Stimulated activated CD8-positive, alpha-beta memory T cell treated with anti-CD3 and anti-CD28 coated beads, Interleukin-15, amount 100 ng/mL, for 48 hours (primary cell): ENCODE data around the gene SLC24A3.

Experiments
- DNase-seq, 2 donors: peaks; one replicate each; pipeline ENCODE4 v3.0.0-alpha.2; 2020; ENCODE audit warnings: low read depth in 2 of 2

SLC24A3 gene

GRCh38 chr20:19384940-19385339 lies 172.5 kb downstream of the SLC24A3 start:
- DNase-seq, result no peak

- no peak for DNase-seq
Measured at GRCh38 chr20:19387251-19387650, 174.8 kb downstream of the SLC24A3 start.

DNA sequence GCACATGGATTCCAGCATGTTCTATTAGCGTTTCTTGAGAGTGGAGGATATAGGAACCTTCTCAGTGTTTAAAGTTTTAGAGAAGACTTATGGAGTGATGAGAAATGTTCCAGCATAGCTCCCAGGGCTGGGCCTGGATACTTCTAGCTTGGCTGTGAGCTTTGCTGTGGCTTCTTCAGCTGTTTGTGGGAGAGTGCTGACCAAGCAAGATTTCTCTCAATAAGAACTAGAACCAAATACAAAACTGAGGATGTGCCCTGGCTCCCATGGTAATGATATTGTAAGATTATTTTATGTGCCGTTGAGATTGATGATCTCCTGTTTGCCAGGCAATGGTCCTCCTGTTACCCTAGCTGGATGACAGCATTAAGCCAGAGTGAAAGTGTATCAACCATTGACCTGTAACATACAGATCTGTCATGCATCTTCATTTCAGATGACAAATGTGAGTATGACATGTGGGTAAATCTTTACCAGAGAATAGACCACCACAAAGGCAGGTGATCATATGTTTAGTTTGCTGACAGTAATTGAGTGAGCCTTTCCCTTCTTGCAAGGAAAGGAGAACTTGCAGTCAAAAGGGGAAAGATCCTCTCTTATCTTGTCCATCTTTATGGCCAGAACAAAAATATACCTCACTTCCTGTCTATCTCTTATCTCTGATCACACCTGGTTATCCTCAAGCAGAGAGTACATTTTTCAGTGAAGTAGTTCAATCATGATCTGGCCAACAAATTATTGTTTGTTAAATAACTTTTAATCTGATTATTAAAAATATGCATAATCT lies 180.1 kb downstream of the SLC24A3 start:
- DNase-seq, result no peak

GRCh38 chr20:19396460-19397081 lies 184.1 kb downstream of the SLC24A3 start:
- no peak for DNase-seq

DNA sequence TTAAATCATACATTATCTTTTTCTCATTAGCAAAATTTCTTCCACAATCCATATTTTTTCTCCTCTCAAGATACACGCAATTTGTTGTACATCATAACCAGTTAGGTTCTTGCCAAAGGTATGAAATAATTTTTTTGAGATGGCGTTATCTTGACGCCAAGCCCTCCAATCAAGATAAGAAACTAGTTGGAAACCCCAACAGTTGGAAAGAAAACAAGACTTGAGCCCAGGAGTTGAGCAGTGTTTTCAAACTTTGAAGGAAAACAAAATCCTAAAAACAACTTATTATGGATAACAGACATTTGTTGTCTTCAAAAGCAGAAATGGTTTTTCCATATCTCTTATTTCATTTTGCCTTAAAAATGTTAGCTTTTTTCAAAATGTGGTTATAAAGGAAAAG lies 184.8 kb downstream of the SLC24A3 start:
- DNase-seq, result no peak

GRCh38 chr20:19397666-19398065 lies 185.2 kb downstream of the SLC24A3 start:
- no peak for DNase-seq

- DNase-seq, result no peak
Measured at GRCh38 chr20:19401096-19401495, 188.7 kb downstream of the SLC24A3 start.

DNA sequence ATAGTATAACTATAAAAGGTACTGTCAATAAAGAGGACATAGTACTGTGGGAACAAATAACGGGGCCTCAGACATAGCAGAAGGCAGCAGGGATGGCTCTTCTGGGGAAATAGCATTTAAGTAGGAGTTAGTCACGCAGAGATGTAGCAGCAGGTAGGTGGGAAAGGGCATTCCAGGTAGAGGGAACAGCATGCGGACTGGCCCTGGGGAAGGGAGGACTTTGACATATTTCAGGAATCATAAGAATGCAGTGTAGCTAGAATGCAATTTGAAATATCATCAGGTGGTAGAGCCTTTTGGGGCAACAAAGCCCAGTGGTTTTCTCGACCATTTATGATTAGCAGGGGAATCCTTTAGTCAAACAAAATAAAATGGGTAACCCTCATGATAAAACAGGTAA lies 191.1 kb downstream of the SLC24A3 start:
- no peak for DNase-seq

DNA sequence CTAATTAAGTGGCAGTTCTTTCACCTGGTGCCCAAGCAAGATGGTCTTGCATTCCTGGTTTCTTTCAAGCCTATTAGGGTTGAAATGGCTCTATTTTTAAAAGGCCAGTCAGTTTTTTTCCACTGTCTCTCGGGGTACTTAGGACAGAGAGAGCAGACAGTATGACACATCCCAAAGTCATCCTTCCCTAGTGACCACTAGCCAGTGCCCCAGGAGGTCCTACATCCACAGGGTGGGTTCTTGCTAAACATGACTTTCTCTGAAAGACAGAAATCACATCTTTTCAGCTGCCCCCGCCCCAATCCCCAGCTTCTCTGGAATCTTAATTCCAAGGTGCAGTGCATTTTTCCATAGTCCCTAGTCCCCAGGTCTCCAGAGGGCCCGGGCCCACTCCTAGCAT lies 192.4 kb downstream of the SLC24A3 start:
- DNase-seq, result no peak

DNA sequence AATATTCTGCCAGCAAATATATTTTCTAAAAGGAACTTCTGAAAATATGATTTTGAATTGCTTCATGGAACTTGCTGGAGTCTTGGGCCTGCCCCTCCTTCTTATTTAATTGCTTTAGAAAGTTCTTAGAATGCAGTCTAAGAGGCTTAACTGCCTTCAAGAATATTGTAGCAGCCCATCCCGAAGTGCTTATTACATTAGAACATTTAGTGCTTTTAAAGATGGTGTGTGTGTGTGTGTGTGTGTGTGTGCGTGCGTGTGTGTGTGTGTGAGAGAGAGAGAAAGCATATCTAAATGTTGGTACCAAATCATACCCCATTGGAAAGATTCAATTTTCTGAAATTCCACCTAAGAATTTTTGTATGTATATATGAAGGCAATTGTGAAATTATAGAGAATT lies 193.5 kb downstream of the SLC24A3 start:
- no peak for DNase-seq

GRCh38 chr20:19406381-19406780 lies 193.9 kb downstream of the SLC24A3 start:
- no peak for DNase-seq

DNA sequence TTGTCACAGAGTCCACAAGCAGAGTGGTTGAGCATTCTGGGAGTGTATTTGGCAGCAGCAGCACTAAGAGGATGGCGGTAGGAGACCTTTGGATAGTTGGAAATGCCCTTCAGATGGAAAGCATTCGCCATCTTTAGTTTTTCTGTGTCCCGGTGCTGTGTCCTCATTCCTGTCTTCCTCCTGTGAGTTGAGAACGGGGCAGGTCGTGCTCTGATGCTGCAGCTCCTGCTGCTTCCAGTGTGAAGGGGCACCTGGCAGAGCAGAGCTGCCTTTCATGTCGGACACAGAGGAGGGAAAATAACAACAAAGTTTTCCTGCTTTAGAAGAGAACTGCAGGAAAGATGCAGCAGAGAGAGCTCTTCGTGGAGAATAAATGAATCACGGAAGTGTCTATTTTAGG lies 194.8 kb downstream of the SLC24A3 start:
- no peak for DNase-seq

DNA sequence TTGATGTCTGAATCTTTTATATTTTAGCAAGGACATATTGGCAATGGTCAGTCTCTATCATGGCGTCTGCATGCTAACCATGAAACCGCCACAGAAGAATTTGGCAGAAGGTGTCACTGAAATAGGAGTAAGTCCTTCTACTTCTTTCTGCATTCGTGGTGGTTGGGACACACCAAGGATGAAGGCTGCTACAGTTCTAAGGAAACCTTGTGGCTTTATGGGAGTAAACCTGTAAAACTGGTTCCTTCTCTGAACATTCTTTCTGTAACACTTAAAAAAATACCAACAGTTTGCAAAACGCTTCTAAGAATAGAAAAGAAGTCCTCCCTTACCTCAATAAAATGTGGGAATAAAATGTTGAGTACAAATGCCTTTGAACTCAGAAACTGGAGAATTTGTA lies 195.3 kb downstream of the SLC24A3 start:
- DNase-seq, result no peak

- no peak for DNase-seq
Measured at GRCh38 chr20:19408971-19409370, 196.5 kb downstream of the SLC24A3 start.

GRCh38 chr20:19411811-19412210 lies 199.4 kb downstream of the SLC24A3 start:
- DNase-seq, result no peak

GRCh38 chr20:19412254-19412653 lies 199.8 kb downstream of the SLC24A3 start:
- DNase-seq, result no peak

DNA sequence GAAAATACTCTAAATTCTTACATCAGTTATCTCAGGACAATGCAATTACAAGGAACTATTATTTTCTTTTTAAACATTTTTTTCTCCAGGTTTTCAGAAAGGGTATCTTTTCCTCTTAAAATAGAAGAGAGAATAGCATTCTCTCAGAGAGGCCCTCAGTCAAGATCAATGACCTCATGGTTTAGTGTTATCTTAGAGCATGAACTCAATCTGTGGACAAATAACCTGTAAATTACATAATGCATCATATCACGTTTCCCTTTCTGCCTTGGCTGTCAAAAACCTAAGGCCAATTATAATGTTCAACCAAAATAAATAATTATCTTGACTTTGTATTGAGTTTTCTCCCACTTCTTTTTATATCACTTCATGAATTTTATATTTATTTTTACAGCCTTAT lies 202.2 kb downstream of the SLC24A3 start:
- DNase-seq, result no peak

- DNase-seq, result no peak
Measured at GRCh38 chr20:19415786-19416185, 203.3 kb downstream of the SLC24A3 start.

DNA sequence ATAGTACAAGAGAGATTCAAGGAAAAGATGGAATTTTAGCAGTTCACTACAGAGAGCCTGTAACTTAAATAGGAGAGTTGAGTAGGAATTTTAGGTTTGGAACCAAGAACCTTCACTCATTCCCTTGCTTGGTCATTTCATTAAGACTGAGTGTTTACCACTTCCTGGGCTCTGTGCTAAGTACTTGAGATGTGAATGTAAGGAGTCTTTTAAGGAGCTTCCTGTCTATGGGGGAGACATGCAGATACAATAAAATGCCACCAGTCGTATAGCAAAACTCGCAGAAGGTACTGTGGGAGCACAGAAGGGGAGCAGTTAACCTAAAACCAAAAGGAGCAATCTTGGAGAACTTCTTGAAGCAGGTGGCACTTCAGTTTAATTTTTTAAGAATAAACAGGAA lies 204.2 kb downstream of the SLC24A3 start:
- DNase-seq, result no peak

- no peak for DNase-seq
Measured at GRCh38 chr20:19419396-19419795, 207.0 kb downstream of the SLC24A3 start.

DNA sequence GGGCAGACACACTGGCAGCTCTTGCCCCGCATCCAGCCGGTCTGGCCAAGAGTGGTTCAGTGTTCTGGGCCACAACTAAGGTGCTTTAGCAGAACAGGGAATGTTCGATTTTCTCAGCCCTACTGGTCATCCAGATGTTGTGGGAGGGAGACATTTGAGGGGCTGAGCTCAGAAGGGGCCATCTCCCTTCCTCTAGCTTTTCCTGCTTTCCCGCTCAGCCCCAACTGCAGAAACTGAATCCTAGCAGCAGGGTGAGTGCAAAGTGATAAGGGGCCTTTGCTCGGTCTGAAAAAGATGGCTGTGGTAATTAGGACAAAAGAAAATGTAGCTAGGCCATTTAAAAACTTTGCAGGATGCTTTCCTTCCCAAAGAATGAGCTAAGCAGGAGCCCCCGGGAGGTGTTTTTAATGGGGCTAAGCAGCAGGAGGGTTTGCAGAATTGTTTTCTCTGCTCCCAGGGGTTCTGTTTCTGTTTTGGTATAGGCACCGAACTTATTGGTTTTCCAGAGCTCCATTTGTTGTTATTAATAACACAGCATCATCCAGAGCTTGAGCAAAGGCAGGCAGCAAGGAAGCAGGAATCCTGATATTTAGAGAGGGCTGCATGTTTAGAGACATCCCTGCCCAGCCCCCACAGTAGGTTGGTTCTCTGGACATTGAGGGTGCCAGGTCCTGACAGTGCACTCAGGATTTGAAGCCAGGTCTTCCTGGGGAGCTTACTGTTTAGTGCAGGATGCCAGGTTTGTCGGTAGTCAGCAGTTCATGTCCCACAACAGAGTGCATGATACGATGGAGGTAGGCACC lies 210.9 kb downstream of the SLC24A3 start:
- DNase-seq, result no peak

GRCh38 chr20:19423900-19424620 lies 211.6 kb downstream of the SLC24A3 start:
- DNase-seq, result no peak
